GM23248 (cell line): ENCODE data around the gene CTXN1.

Experiments used
- EZH2 ChIP-seq: fragments of 200-600 bp; sonication (generic); IDR thresholded peaks from 2 replicates; pipeline ENCODE4 v1.6.1; 2018; ENCODE audit warnings: antibody characterized with exemption, mild to moderate bottlenecking; ENCODE audit not compliant: insufficient read depth, poor library complexity, severe bottlenecking
- EZH2phosphoT487 ChIP-seq: fragments of 200-600 bp; sonication (generic); IDR thresholded peaks from 2 replicates; pipeline ENCODE4 v1.6.1; 2018; ENCODE audit warnings: antibody characterized with exemption, moderate library complexity, mild to moderate bottlenecking, low read depth; ENCODE audit not compliant: insufficient read depth

DNA sequence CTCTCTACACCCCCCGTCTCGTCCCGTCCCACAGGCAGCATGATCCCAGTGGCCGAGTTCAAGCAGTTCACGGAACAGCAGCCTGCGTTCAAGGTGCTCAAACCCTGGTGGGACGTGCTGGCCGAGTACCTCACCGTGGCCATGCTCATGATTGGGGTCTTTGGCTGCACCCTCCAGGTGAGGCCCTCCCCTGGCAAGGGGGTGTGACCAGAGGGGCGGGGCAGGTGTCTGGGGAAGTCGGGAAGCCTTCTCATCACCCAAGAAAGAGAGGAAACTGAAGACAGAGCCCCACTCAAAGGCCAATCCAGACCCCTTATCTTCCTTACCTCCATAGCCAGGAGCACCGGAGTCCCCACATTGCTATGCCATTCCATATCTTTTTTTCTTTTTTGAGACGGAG is 30.4 kb downstream of the CTXN1 start:
- TF ChIP-seq EZH2 = no peak
- TF ChIP-seq EZH2phosphoT487 = no peak
